Progenitor cell of endocrine pancreas (in vitro differentiated cells): ENCODE data around the gene ZNF425. TPM values are rescaled to one million over a fixed set of nuclear protein-coding genes. Genes with fewer than 3 reads are reported as not detected.

Source experiments
- DNase-seq: peaks from one replicate; pipeline ENCODE4 v3.0.0; 2021; ENCODE audit warnings: low spot score; ENCODE audit not compliant: unreplicated experiment
- H3K27ac Mint-ChIP-seq: 2 replicates; pipeline ENCODE4 v1.8.0; 2021; ENCODE audit warnings: mild to moderate bottlenecking, moderate library complexity, mixed read lengths
- H3K27me3 Mint-ChIP-seq: 2 replicates; pipeline ENCODE4 v1.8.0; 2021; ENCODE audit warnings: mixed read lengths
- H3K36me3 Mint-ChIP-seq: 2 replicates; pipeline ENCODE4 v1.8.0; 2022; ENCODE audit warnings: mixed read lengths; ENCODE audit not compliant: insufficient read depth
- H3K4me1 Mint-ChIP-seq: 2 replicates; pipeline ENCODE4 v1.8.0; 2021; ENCODE audit warnings: low read depth, mixed read lengths
- H3K4me3 Mint-ChIP-seq: 2 replicates; pipeline ENCODE4 v1.8.0; 2021; ENCODE audit warnings: low read depth, mild to moderate bottlenecking, moderate library complexity, mixed read lengths
- H3K9me3 Mint-ChIP-seq: 2 replicates; pipeline ENCODE4 v1.8.0; 2021; ENCODE audit warnings: low read depth, mixed read lengths
- total RNA-seq: library from RNA; stranded (reverse); gene quantifications from 2 replicates; pipeline ENCODE4 v1.2.1, GENCODE V29; 2021
- TF ChIP-seq, protein P1 (sequence below): fragments of 200-600 bp; sonication (generic); IDR thresholded peaks from one replicate; pipeline ENCODE4 v1.5.0; 2021; ENCODE audit warnings: antibody characterized with exemption, mild to moderate bottlenecking; ENCODE audit not compliant: unreplicated experiment

The ZNF425 gene
- total RNA-seq, 1 donor from 2014 or later, result 5.3 TPM

DNA sequence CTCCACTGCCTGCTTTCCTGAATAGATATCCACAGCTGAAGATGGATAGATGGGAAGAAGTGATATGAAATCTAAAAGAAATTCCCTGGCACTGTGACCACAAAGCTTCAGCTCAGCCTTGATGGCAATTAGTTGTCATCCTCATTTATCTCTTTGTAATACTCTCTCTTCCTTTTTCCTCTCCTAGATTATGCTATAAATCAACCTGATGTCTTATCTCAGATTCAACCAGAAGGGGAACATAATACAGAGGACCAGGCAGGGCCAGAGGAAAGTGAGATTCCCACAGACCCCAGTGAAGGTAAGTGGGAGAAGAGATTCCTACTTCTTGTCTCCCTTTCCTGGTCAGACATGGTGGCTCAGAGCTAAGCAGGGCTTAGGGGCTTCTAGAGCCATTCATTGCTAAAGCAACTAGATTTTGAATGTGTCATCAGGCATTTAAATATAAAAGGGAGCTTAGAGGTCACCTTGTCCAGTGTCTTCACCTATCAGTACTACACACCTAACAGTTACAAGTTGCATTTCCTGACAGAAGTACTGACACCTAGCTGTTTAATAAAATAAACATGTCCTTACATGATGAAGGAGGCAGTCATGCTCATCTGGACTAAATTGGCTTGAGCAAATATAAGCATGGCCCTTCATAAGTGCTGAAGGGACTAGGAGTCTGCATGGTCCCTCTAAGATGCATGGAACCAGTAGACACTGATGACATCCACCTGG, 40.7 kb upstream of the ZNF425 start:
- H3K4me3 Mint-ChIP-seq, result no peak overlapping the region
- TF ChIP-seq, protein P1, sequence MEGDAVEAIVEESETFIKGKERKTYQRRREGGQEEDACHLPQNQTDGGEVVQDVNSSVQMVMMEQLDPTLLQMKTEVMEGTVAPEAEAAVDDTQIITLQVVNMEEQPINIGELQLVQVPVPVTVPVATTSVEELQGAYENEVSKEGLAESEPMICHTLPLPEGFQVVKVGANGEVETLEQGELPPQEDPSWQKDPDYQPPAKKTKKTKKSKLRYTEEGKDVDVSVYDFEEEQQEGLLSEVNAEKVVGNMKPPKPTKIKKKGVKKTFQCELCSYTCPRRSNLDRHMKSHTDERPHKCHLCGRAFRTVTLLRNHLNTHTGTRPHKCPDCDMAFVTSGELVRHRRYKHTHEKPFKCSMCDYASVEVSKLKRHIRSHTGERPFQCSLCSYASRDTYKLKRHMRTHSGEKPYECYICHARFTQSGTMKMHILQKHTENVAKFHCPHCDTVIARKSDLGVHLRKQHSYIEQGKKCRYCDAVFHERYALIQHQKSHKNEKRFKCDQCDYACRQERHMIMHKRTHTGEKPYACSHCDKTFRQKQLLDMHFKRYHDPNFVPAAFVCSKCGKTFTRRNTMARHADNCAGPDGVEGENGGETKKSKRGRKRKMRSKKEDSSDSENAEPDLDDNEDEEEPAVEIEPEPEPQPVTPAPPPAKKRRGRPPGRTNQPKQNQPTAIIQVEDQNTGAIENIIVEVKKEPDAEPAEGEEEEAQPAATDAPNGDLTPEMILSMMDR, result no peak
- H3K4me1 Mint-ChIP-seq, result no peaks in the 10 kb centered on the region
- H3K9me3 Mint-ChIP-seq, result no peaks in the 10 kb centered on the region
- no peak for DNase-seq
- H3K36me3 Mint-ChIP-seq, result peaks cover 7% of the 10 kb centered on the region
- H3K27ac Mint-ChIP-seq, result no peak overlapping the region
- no peaks in the 10 kb centered on the region for H3K27me3 Mint-ChIP-seq

DNA sequence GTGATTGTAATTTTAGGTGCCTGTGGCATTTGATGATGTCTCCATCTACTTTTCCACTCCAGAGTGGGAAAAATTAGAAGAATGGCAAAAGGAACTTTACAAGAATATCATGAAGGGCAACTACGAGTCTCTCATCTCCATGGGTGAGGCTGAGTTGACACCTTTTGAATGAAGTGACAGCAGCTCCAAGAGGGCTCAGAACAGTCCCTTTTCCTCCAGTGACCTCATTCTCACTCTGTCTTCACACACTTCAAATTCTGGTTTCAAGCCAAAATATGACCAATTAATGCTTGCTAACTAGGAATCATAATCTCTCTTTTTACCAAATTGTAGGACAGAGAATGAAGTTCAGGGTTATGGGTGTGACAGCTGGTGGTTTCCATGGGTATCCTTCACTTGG, 40.0 kb upstream of the ZNF425 start:
- Mint-ChIP-seq H3K36me3 (peaks cover 9% of the 10 kb centered on the region), H3K27me3 (no peaks in the 10 kb centered on the region), H3K27ac (no peak overlapping the region), H3K4me1 (no peaks in the 10 kb centered on the region), H3K9me3 (no peaks in the 10 kb centered on the region), H3K4me3 (no peak overlapping the region)
- TF ChIP-seq, protein P1, result no peak
- DNase-seq, result no peak

DNA sequence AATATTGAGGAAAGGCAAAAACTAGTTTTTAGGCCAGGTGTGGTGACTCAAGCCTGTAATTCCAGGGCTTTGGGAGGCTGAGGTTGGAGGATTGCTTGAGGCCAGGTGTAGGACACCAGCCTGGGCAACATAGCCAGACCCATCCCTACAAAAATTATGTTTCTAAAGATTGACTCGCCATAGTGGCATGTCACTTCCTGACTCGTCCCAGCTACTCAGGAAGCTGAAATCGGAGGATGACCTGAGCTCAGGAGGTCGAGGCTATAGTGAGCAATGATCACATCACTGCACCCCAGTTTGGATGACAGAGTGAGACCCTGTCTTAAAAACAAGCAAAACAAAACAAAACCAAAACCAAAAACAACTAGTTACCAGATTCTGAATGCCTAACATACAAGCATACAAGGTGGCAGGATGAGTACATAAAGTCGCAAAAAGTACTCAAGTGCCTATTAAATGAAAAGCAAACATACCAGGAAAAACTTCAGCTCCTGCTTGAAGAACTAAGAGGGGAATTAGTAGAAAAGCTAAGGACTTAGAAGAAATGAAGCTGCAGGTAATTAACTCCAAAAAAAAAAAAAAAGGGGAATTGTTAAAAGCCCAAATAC, 35.2 kb upstream of the ZNF425 start:
- H3K27ac Mint-ChIP-seq, result no peak overlapping the region
- TF ChIP-seq, protein P1, result no peak
- no peaks in the 10 kb centered on the region for H3K9me3 Mint-ChIP-seq
- H3K4me3 Mint-ChIP-seq, result no peak overlapping the region
- DNase-seq, result no peak
- H3K4me1 Mint-ChIP-seq, result no peaks in the 10 kb centered on the region
- no peaks in the 10 kb centered on the region for H3K27me3 Mint-ChIP-seq
- H3K36me3 Mint-ChIP-seq, result peaks cover 10% of the 10 kb centered on the region

DNA sequence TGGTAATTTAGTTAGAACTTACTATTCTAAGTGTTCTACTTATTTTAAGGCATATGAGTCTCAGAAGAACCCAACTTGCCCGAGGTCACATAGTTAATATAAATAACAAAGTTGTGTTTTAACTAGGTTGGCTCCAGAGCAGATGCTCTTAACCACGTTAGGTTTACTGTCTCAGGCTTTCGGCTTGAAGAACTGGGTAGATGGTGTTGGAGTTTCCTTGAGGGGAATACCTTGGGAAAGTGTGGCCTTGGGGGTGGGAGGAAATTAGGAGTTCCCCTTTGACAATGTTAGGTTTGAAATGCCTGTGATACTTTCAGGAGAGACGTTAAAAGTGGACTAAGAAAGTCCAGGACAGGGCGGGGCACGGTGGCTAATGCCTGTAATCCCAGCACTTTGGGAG, 30.8 kb upstream of the ZNF425 start:
- TF ChIP-seq, protein P1, result no peak
- Mint-ChIP-seq H3K4me3 (no peak overlapping the region), H3K4me1 (no peaks in the 10 kb centered on the region), H3K27ac (no peak overlapping the region), H3K27me3 (no peaks in the 10 kb centered on the region), H3K36me3 (peaks cover 21% of the 10 kb centered on the region), H3K9me3 (no peaks in the 10 kb centered on the region)
- DNase-seq, result no peak

DNA sequence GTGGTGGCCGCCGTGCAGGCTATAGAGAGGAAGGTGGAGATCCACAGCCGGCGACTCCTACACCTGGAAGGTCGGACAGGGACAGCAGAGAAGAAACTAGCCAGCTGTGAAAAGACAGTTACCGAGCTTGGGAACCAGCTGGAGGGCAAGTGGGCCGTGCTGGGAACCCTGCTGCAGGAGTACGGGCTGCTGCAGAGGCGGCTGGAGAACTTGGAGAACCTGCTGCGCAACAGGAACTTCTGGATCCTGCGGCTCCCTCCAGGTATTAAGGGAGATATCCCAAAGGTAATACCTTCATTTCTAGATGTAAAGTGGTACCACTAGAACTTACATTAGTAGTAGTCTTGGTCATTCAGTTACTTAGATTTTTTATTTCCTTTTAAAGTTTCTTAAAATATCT, 27.9 kb upstream of the ZNF425 start:
- DNase-seq, result no peak
- peaks cover 17% of the 10 kb centered on the region for H3K36me3 Mint-ChIP-seq
- no peaks in the 10 kb centered on the region for H3K27me3 Mint-ChIP-seq
- peaks cover 4% of the 10 kb centered on the region for H3K4me1 Mint-ChIP-seq
- TF ChIP-seq, protein P1, result no peak
- no peaks in the 10 kb centered on the region for H3K9me3 Mint-ChIP-seq
- no peak overlapping the region for H3K4me3 Mint-ChIP-seq
- H3K27ac Mint-ChIP-seq, result no peak overlapping the region
